Measurements from ENCODE around the gene ZEB1.

GRCh38 chr10:31343009-31343408 is 24.0 kb downstream of the ZEB1 start:
- TF ChIP-seq CTCF (IDR thresholded peaks at IDR 0.05; ENCODE audit: low read depth, low read length, poor library complexity, severe bottlenecking) (no peak), EZH2phosphoT487 (IDR thresholded peaks at IDR 0.05; ENCODE audit: borderline replicate concordance, low read length) (no peak)

Data from DOHH2 (cell line).